CD4-positive, alpha-beta T cell treated with Interleukin-10 for 1 hour (primary cell): ENCODE data around the gene EWSR1.
A peak's percentile ranks its signal among the peaks of the same experiment; 100 is the strongest.
"Not testable (repeated sequence)": the region's sequence is repeated elsewhere in the genome, so short reads cannot be mapped to it uniquely, and the experiment has no call there.

ENCODE experiments used
- DNase-seq: peaks from one replicate; pipeline ENCODE4 v3.0.0-alpha.2; 2020

The EWSR1 gene

GRCh38 chr22:29267858-29268510 is at the start of gene EWSR1, which contains the start of gene RHBDD3:
Gene EWSR1 (plus strand): TSS chr22:29268268. CDS start chr22:29268337, 69 bp downstream.
Gene RHBDD3 (minus strand): TSS chr22:29267981. CDS start chr22:29265626, 2,355 bp downstream.
- peak; percentile 98 for DNase-seq

GRCh38 chr22:29218758-29219408 is 49.2 kb upstream of the EWSR1 start:
- DNase-seq: no peak

- not testable (repeated sequence) for DNase-seq
These were observed 48.7 kb upstream of the EWSR1 start for GRCh38 chr22:29219409-29219782.

- DNase-seq: no peak
These were observed 48.0 kb upstream of the EWSR1 start for GRCh38 chr22:29219881-29220670.

GRCh38 chr22:29224121-29224858 is 43.8 kb upstream of the EWSR1 start:
- DNase-seq: no peak

- no peak for DNase-seq
These were observed 43.1 kb upstream of the EWSR1 start for GRCh38 chr22:29224859-29225410.

- DNase-seq: no peak
These were observed 42.5 kb upstream of the EWSR1 start for GRCh38 chr22:29225422-29226090.

GRCh38 chr22:29226351-29226981 is 41.6 kb upstream of the EWSR1 start:
- no peak for DNase-seq

- no peak for DNase-seq
These were observed 36.8 kb upstream of the EWSR1 start for GRCh38 chr22:29230972-29231875.

GRCh38 chr22:29231971-29232959 is 35.8 kb upstream of the EWSR1 start:
- DNase-seq: no peak

GRCh38 chr22:29233277-29233877 is 34.7 kb upstream of the EWSR1 start:
- DNase-seq: no peak

GRCh38 chr22:29240481-29240880 is 27.6 kb upstream of the EWSR1 start:
- DNase-seq: not testable (repeated sequence)

GRCh38 chr22:29243874-29244446 is 24.1 kb upstream of the EWSR1 start:
- DNase-seq: no peak

- DNase-seq: no peak
These were observed 23.1 kb upstream of the EWSR1 start for GRCh38 chr22:29244785-29245625.

GRCh38 chr22:29245626-29246385 is 22.3 kb upstream of the EWSR1 start:
- peak; percentile 69 for DNase-seq

- DNase-seq: not testable (repeated sequence)
These were observed 20.2 kb upstream of the EWSR1 start for GRCh38 chr22:29247891-29248290.

- DNase-seq: no peak
These were observed 16.8 kb upstream of the EWSR1 start for GRCh38 chr22:29251265-29251664.
